Transverse colon (tissue), 4 donors: Measurements from ENCODE around the gene PIK3IP1.
A peak's percentile ranks its signal among the peaks of the same experiment; 100 is the strongest.

Experiments
- CTCF ChIP-seq, 5 experiments: fragments of 200-600 bp in 3 of 5; fragments of 450-650 bp in 2 of 5; sonication (generic) in 3 of 5; IDR thresholded peaks; 1 replicate in 2 of 5; 2 replicates in 3 of 5; pipeline ENCODE4 v1.5.1; 2016 to 2017; ENCODE audit warnings: antibody characterized with exemption in 5 of 5, inconsistent platforms in 3 of 5, mild to moderate bottlenecking in 2 of 5, moderate library complexity in 1 of 5
- POLR2AphosphoS5 ChIP-seq, 3 donors: sonication (generic); formaldehyde crosslinking; IDR thresholded peaks; one replicate each; pipeline ENCODE4 v1.6.1; 2016; ENCODE audit warnings: antibody characterized with exemption in 3 of 3

- TF ChIP-seq POLR2AphosphoS5 (IDR thresholded peaks at IDR 0.05) (peak in 1 of 3 donors; percentile 27), CTCF (IDR thresholded peaks at IDR 0.05) (no peak)
Observed at GRCh38 chr22:31284281-31285155, 7.8 kb downstream of the PIK3IP1 start.
